Measurements from ENCODE around the gene COPS6. TPM values are rescaled to one million over a fixed set of nuclear protein-coding genes. Genes with fewer than 3 reads are reported as not detected.

COPS6 gene
- total RNA-seq, 5 donors from 2014 or later (not counting 1 experiment from before 2014, with no cell fraction given): 67.1 to 71.1 (median 68.3) TPM

DNA sequence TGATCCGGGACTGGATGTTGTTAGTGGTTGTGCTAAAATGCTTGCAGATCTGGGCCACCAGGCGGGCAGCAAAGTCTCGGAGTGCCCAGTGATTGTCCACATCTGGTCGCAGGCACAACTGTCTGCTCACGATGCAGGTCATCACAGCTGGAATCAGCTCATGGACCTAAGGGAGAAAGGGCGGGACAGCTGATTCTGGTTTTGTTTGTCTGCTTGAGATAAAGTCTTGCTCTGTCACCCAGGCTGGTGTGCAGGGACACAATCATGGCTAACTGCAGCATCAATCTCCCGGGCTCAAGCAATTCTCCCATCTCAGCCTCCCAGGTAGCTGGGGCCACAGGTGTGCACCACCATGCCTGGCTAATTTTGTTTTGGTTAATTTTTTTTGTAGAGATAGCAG lies 22.4 kb downstream of the COPS6 start:
- no peak for DNase-seq
- no peak for ATAC-seq (replicated peaks in 1 of 4)
- Histone ChIP-seq H3K27ac (ENCODE audit: low read length) (no peak overlapping the region), H3K4me1 (ENCODE audit: control insufficient read depth in 1 of 2, extremely low read depth in 1 of 2, insufficient read depth in 2 of 2, low read length in 2 of 2) (no peaks in the 10 kb centered on the region), H3K27me3 (replicated peaks in 1 of 2; ENCODE audit: control insufficient read depth in 2 of 2, extremely low read depth in 1 of 2, insufficient read depth in 2 of 2, low read length in 1 of 2) (no peaks in the 10 kb centered on the region), H3K9me3 (no peaks in the 10 kb centered on the region), H3K4me3 (ENCODE audit: control insufficient read depth in 1 of 2, extremely low read depth in 1 of 2, low read length in 1 of 2) (no peak overlapping the region), H3K36me3 (ENCODE audit: control insufficient read depth in 2 of 2, extremely low read depth in 1 of 2, insufficient read depth in 1 of 2, low read length in 1 of 2) (peaks cover 22 to 67% of the 10 kb centered on the region in 2 donors)
- POLR2A ChIA-PET: no interaction called here
- CTCF ChIA-PET: no interaction called here
- H3K4me3 Mint-ChIP-seq: no peak overlapping the region
- 98% methylated on average over 5 of the region's 7 CpGs for WGBS (ENCODE audit: insufficient coverage)
- peaks cover 34% of the 10 kb centered on the region for H3K36me3 Mint-ChIP-seq
- H3K27me3 Mint-ChIP-seq: no peaks in the 10 kb centered on the region
- no peak overlapping the region for H3K27ac Mint-ChIP-seq
- peaks cover 0 to 3% (median 0%) of the 10 kb centered on the region in 3 donors for H3K4me1 Mint-ChIP-seq
- H3K9me3 Mint-ChIP-seq: no peaks in the 10 kb centered on the region

DNA sequence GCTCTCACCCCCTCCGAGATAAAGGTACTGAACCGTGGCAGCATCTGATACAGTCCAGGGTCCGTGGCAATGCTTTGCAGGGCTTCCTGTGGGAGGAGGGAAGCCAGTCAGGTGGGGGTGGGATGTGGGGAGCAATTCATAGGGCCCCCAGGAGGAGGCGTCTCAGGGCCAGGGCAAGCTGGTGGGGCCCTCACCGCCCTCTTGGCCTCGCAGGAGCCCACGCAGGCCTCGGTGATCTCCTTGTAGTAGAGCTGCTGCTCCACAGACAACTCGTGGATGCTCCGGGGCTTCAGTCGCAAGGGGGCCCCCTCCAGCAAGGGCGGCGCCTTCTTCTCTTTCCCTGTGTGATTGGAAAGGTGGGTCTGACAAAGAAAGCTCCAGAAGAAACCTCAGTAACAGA lies 23.1 kb downstream of the COPS6 start:
- 100% methylated on average over 3 of the region's 13 CpGs for WGBS (ENCODE audit: insufficient coverage)
- no peaks in the 10 kb centered on the region for H3K27me3 Mint-ChIP-seq
- H3K4me3 ChIP-seq (ENCODE audit: control insufficient read depth in 1 of 2, extremely low read depth in 1 of 2, low read length in 1 of 2): no peak overlapping the region
- CTCF ChIA-PET: interaction anchor here in 1 of 2 donors (0.6 kb wide), 2 partner anchors 13 to 175 kb away, joined by 3 to 5 read pairs; no protein-coding TSS in a partner anchor
- H3K4me3 Mint-ChIP-seq: no peak overlapping the region
- peaks cover 33% of the 10 kb centered on the region for H3K36me3 Mint-ChIP-seq
- no peaks in the 10 kb centered on the region for H3K9me3 ChIP-seq
- DNase-seq (no peak), ATAC-seq (replicated peaks in 1 of 4) (no peak)
- H3K36me3 ChIP-seq (ENCODE audit: control insufficient read depth in 2 of 2, extremely low read depth in 1 of 2, insufficient read depth in 1 of 2, low read length in 1 of 2): peaks cover 18 to 61% of the 10 kb centered on the region in 2 donors
- no peaks in the 10 kb centered on the region for H3K9me3 Mint-ChIP-seq
- no peaks in the 10 kb centered on the region for H3K4me1 ChIP-seq (ENCODE audit: control insufficient read depth in 1 of 2, extremely low read depth in 1 of 2, insufficient read depth in 2 of 2, low read length in 2 of 2)
- peaks cover 0 to 8% (median 2%) of the 10 kb centered on the region in 3 donors for H3K4me1 Mint-ChIP-seq
- no peak overlapping the region for H3K27ac ChIP-seq (ENCODE audit: low read length)
- H3K27ac Mint-ChIP-seq: no peak overlapping the region
- no peaks in the 10 kb centered on the region for H3K27me3 ChIP-seq (replicated peaks in 1 of 2; ENCODE audit: control insufficient read depth in 2 of 2, extremely low read depth in 1 of 2, insufficient read depth in 2 of 2, low read length in 1 of 2)
- POLR2A ChIA-PET: no interaction called here

DNA sequence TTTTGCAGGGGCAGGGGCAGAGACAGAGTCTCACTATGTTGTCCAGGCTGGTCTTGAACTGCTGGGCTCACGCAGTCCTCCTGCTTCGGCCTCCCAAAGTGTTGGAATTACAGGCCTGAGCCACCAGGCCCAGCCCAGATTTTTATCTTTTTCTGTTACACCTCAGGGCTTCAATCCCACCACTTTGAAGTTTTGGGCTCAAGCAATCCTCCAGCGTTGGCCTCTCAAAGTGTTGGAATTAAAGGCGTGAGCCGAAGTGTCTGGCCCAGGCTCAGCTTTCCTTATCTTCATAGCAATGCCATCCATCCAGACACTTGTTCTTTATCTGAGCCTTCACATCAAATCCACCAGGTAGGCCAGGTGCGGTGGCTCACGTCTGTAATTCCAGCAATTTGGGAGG lies 26.3 kb downstream of the COPS6 start:
- Mint-ChIP-seq H3K9me3 (no peaks in the 10 kb centered on the region), H3K27me3 (no peaks in the 10 kb centered on the region), H3K4me3 (no peak overlapping the region), H3K4me1 (peaks cover 14 to 19% (median 19%) of the 10 kb centered on the region in 3 donors), H3K27ac (no peak overlapping the region), H3K36me3 (peaks cover 15% of the 10 kb centered on the region)
- 90% methylated on average over 5 of the region's 7 CpGs for WGBS (ENCODE audit: insufficient coverage)
- ChIA-PET CTCF (interaction anchor here in 1 of 2 donors (0.8 kb wide), 1 partner anchor 32 kb away, joined by 4 read pairs; no protein-coding TSS in a partner anchor), POLR2A (no interaction called here)
- DNase-seq: no peak
- Histone ChIP-seq H3K27ac (ENCODE audit: low read length) (no peak overlapping the region), H3K27me3 (replicated peaks in 1 of 2; ENCODE audit: control insufficient read depth in 2 of 2, extremely low read depth in 1 of 2, insufficient read depth in 2 of 2, low read length in 1 of 2) (no peaks in the 10 kb centered on the region), H3K36me3 (ENCODE audit: control insufficient read depth in 2 of 2, extremely low read depth in 1 of 2, insufficient read depth in 1 of 2, low read length in 1 of 2) (peaks cover 3 to 36% of the 10 kb centered on the region in 2 donors), H3K9me3 (no peaks in the 10 kb centered on the region), H3K4me1 (ENCODE audit: control insufficient read depth in 1 of 2, extremely low read depth in 1 of 2, insufficient read depth in 2 of 2, low read length in 2 of 2) (peaks cover 5 to 14% of the 10 kb centered on the region in 2 experiments), H3K4me3 (ENCODE audit: control insufficient read depth in 1 of 2, extremely low read depth in 1 of 2, low read length in 1 of 2) (no peak overlapping the region)
- no peak for ATAC-seq (replicated peaks in 1 of 4)

DNA sequence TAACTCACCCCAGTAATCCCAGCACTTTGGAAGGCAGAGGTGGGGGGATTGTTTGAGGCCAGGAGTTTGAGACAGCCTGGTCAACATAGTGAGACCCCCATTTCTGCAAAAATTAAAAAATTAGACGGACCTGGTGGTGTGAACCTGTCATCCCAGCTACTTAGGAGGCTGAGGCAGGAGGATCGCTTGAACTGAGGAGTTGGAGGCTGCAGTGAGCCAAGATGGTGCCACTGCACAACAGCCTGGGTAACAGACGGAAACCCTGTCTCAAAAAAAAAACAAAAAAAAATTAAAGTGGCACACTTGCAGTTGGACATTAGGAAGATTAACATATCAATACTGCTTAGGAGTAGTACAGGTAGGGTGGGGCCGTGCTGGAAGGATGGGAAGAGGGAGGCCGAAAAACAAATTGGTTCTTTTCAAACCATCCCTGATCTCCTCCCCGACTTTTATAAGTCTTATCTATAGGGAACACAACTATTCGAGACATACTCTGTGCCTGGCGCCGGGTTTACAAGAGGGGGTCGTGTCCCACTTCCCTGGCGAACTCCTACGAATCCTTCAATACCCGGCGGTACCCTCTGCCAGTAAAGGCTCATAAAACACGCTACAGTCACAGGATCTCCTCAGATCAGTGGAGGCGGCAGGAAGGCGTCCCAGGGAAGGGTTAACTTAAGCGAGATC lies 29.8 kb downstream of the COPS6 start:
- CTCF ChIA-PET: no interaction called here
- POLR2A ChIA-PET: no interaction called here
- 27% methylated on average over 13 of the region's 18 CpGs for WGBS (ENCODE audit: insufficient coverage)
- DNase-seq (no peak), ATAC-seq (replicated peaks in 1 of 4) (no peak)
- peak overlapping the region; percentile 92 to 98 for H3K4me3 ChIP-seq (ENCODE audit: control insufficient read depth in 1 of 2, extremely low read depth in 1 of 2, low read length in 1 of 2)
- peaks cover 0 to 14% of the 10 kb centered on the region in 2 donors for H3K36me3 ChIP-seq (ENCODE audit: control insufficient read depth in 2 of 2, extremely low read depth in 1 of 2, insufficient read depth in 1 of 2, low read length in 1 of 2)
- peaks cover 9 to 28% of the 10 kb centered on the region in 2 experiments for H3K4me1 ChIP-seq (ENCODE audit: control insufficient read depth in 1 of 2, extremely low read depth in 1 of 2, insufficient read depth in 2 of 2, low read length in 2 of 2)
- peaks cover 26 to 34% (median 27%) of the 10 kb centered on the region in 3 donors for H3K4me1 Mint-ChIP-seq
- peaks cover 6% of the 10 kb centered on the region for H3K36me3 Mint-ChIP-seq
- peak overlapping the region; percentile 98 for H3K27ac ChIP-seq (ENCODE audit: low read length)
- H3K27me3 ChIP-seq (replicated peaks in 1 of 2; ENCODE audit: control insufficient read depth in 2 of 2, extremely low read depth in 1 of 2, insufficient read depth in 2 of 2, low read length in 1 of 2): no peaks in the 10 kb centered on the region
- no peaks in the 10 kb centered on the region for H3K9me3 Mint-ChIP-seq
- H3K4me3 Mint-ChIP-seq: peak overlapping the region; percentile 86 to 98 (median 96)
- no peaks in the 10 kb centered on the region for H3K9me3 ChIP-seq
- H3K27ac Mint-ChIP-seq: peak overlapping the region; percentile 99
- no peaks in the 10 kb centered on the region for H3K27me3 Mint-ChIP-seq

DNA sequence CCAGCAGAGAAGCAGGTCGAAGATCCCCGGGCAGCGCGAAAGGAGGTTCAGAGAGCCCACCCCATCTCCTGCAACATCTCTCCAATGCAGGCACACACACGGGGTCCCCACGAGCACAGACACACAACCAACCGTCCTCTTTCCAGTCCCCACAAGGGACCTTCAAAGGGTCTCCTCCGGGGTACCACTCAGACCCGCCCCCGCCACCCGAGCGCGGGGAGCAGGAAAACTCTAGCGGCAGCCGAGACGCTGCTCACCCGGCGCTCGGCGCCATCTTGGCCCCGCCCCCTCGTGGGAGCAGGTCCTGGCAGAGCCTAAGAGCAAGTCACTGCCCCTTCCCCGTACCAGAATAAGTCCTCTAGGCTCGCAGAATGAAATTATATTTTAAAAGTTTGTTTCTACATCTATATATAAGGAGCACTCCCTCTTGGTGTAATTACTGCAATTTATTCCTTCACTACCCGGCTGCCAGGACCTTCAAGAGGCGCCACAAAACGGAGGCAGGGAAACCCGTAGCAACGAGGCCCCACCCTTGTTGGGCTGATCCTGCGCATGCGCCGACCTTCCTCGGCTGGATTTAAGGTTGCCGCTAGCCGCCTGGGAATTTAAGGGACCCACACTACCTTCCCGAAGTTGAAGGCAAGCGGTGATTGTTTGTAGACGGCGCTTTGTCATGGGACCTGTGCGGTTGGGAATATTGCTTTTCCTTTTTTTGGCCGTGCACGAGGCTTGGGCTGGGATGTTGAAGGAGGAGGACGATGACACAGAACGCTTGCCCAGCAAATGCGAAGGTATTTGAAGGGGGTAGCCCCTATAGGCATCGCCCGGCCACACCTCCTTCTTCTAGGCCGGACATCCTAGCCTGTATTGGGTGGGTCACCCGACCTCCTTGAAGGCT lies 30.6 kb downstream of the COPS6 start, which contains the start of the genes CNPY4 and TAF6:
CNPY4 (plus strand) TSS at position 563 of the 898 bp plus-strand sequence; CDS start at position 674, 111 bp downstream.
TAF6 (minus strand) TSS at position 287 of the 898 bp plus-strand sequence. CDS start 5,149 bp downstream, outside the sequence.
- Mint-ChIP-seq H3K27me3 (no peaks in the 10 kb centered on the region), H3K27ac (peak within 1 kb of the TSS; percentile 99), H3K36me3 (peaks cover 8% of the 10 kb centered on the region), H3K4me3 (peak within 1 kb of the TSS; percentile 86 to 98 (median 96)), H3K4me1 (peaks cover 29 to 37% (median 29%) of the 10 kb centered on the region in 3 donors), H3K9me3 (no peaks in the 10 kb centered on the region)
- Histone ChIP-seq H3K27ac (ENCODE audit: low read length) (peak within 1 kb of the TSS; percentile 98), H3K4me3 (ENCODE audit: control insufficient read depth in 1 of 2, extremely low read depth in 1 of 2, low read length in 1 of 2) (peak within 1 kb of the TSS; percentile 92 to 98), H3K9me3 (no peaks in the 10 kb centered on the region), H3K27me3 (replicated peaks in 1 of 2; ENCODE audit: control insufficient read depth in 2 of 2, extremely low read depth in 1 of 2, insufficient read depth in 2 of 2, low read length in 1 of 2) (no peaks in the 10 kb centered on the region), H3K36me3 (ENCODE audit: control insufficient read depth in 2 of 2, extremely low read depth in 1 of 2, insufficient read depth in 1 of 2, low read length in 1 of 2) (peaks cover 0 to 12% of the 10 kb centered on the region in 2 donors), H3K4me1 (ENCODE audit: control insufficient read depth in 1 of 2, extremely low read depth in 1 of 2, insufficient read depth in 2 of 2, low read length in 2 of 2) (peaks cover 9 to 29% of the 10 kb centered on the region in 2 experiments)
- WGBS (ENCODE audit: insufficient coverage): 0% methylated on average over 35 of the region's 49 CpGs
- POLR2A ChIA-PET: interaction anchor here in 1 of 2 donors (1.2 kb wide), 1 partner anchor 18 kb away, joined by 4 read pairs; the partner anchor contains the start of genes AP4M1 and MCM7
- DNase-seq (peak; percentile 86 to 97 (median 93)), ATAC-seq (replicated peaks in 1 of 4) (peak; percentile 72 to 79 (median 77))
- CTCF ChIA-PET: interaction anchor here in 1 of 2 donors (0.6 to 1.8 kb wide), 8 partner anchors 12 to 1075 kb away, joined by 3 to 9 read pairs (median 4); partner anchors contain the start of genes AP4M1, MCM7 and TRIM4
